ACHN (cell line): ENCODE measurements around the gene TAB2.

Experiments used
- DNase-seq: peaks from one replicate; pipeline ENCODE4 v3.0.0-alpha.2; 2015
- in situ Hi-C: cut with HindIII; loops from 2 replicates; pipeline ENCODE4 v1.10.0; 2017; ENCODE audit warnings: low sequenced_read_pairs, low pct_ligation_motif_present, low pct_unique_long_range_greater_than_20kb

Gene TAB2

DNA sequence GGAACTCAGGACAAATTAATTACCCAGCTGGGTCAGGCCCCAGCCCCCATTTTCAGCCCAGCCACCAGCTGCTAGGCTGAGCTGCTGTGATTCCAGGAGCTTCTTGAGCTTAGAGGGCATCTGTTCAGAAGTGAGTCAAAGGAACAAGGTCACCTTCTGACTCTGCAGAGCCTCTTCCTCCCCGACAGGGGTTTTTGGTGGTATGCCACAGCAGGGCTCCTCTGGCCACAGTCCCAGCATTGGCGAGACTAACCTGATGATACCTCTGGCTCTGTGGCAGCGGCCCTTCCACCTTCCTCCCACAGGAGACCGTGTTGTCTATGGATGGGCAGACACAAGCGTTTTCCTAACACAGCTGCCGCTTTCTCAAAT lies 127.6 kb downstream of the TAB2 start:
- DNase-seq: no peak
- in situ Hi-C loops: loop anchor here (25.0 kb wide), 1 partner anchor 358 kb away; no protein-coding TSS in a partner anchor

DNA sequence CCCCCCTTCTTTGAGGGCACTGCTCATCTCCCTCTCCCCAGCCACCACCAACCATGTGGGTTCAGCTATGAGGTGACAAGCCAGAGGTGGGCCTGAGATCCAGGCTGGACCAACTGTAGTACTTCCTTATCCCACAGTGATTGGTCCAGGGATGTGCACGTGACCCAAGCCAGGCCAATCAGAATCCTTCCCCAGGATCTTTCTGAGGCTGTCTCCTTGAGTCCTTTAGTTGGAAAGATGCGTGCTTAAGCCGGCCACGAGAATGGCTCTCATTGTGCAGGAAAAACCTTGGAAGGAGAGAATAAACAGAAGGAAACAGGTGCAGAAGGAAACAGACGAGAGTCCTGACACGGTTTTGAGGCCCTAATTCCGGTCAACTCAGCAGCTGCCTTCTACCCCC lies 128.1 kb downstream of the TAB2 start:
- DNase-seq: no peak
- in situ Hi-C loops: loop anchor here (25.0 kb wide), 1 partner anchor 358 kb away; no protein-coding TSS in a partner anchor

DNA sequence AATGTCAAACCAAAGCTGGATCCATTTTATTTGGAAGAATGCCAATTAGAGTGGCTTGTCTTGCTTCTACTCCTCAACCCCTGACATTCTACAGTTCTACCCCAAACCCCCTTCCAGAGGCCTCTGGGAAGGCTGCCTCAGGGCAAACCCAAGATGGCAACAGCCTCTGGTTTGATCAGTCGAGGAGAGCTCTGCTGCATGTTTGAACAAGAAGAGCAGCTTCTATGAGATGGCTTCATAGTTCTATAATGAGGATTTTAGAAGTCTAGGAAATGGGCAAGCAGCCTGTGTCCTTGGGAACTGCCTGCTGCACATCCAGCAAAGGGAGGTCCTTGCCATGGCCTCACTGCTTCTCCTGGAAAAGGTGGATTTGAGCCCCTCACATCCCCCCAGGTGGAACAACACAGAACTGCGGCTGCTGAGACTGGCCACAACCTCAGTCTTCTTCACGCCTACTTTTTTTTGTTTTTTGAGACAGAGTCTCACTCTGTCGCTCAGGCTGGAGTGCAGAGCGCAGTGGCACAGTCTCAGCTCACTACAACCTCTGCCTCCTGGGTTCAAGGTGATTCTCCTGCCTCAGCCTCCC lies 129.4 kb downstream of the TAB2 start:
- in situ Hi-C loops: loop anchor here (25.0 kb wide), 1 partner anchor 360 kb away; no protein-coding TSS in a partner anchor
- no peak for DNase-seq

DNA sequence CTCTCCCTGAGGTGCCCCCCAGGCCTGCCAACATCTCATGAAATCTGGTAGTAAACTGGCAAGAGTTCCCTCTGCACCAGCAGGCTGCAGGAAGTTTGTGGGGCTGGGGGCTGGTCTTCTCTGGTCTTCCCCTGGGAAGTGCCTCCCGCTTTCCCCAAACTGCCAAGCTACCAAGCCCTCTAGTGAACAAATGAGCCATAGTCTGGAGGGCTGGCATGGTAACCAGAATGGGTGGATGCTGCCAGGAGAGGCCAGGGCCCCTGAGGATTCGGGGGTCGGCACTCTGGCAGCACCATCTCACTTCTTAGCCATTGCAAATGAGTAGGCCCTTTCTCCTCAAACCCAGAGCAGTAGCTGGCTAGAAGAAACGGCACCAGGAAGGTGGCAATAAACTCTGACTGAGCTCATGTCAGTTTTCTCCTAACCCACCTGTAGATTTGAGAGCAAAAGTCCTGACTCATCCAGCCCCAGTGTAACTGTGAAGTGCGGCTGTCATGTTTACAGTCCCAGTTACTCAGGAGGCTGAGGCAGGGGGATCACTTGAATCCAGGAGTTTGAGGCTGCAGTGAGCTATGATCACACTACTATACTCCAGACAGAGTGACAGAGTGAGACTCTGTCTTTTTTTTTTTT lies 131.4 kb downstream of the TAB2 start:
- no peak for DNase-seq
- in situ Hi-C loops: loop anchor here (25.0 kb wide), 1 partner anchor 362 kb away; no protein-coding TSS in a partner anchor

DNA sequence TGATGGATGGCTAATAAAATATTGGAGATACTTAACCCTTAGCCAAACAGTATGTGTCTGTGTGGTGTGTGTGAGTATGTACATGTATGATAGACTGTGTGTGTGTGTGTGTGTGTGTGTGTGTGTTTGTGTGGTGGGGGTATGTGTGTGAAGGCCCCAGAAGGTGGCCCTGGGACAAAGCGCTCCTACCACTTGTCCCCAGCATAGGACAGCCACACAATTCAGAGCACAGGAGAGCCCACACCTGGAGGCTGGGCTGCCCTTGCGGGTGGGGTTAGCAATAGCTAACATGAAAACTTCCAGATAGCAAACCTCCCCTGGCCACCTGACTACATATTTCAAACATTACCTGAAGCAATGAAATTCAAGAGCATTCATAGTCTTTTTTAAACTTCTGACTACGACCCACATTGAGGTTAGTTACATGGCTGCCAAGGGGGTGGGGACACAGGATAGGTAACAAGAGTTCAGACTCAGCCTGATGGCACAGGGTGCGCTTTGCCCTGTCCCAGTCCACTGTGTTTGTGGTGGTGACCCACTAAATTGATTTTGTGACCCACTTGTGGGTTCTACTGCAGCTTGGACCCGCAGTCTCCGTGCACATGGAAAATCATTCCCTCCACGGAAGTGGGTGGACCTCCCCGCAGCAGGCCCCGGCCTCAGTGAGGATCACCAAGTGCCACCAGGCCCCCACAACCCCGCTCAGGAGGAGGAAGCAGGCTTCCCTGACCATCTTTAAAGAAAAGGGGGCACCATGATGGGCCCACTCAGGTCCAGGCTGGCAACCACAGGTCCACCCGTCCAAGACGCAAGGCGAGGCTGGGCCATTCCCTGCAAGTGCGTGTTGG lies 132.5 kb downstream of the TAB2 start:
- DNase-seq: no peak
- in situ Hi-C loops: loop anchor here (25.0 kb wide), 1 partner anchor 363 kb away; no protein-coding TSS in a partner anchor

DNA sequence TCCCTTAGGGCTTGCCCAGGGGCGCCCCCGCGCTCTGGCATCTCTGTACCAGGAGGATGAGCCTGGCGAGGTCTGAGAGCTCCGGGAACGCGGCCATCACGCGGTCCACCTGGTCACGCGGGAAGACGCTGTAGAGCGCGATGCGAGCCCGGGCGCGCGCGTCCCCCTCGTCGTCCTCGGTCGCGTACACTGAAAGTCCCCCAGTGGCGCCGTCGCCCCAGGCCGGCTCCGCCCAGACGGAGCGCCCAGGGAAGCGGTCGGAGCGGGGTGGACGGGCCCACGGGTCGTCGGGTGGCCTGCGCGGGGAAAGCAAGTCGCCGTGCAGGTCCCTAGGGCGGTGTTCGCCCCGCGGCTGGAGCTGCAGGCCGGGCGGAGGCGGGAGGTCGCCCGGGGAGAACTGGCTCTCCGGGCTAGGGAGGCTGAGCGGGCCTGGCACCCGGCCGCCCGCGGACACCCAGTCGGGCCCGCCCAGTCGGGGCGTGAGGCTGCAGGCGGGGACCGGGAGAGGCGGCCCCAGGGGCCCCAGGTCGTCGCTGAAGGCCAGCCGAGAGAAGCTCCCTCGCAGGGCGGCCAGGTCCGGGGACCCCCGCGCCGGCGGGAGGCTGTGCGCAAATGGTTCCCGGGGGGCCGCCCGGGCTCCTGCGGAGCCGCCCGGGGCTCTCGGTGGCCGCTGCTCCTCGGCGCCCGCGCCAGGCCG lies 133.3 kb downstream of the TAB2 start:
- in situ Hi-C loops: no loop called here

DNA sequence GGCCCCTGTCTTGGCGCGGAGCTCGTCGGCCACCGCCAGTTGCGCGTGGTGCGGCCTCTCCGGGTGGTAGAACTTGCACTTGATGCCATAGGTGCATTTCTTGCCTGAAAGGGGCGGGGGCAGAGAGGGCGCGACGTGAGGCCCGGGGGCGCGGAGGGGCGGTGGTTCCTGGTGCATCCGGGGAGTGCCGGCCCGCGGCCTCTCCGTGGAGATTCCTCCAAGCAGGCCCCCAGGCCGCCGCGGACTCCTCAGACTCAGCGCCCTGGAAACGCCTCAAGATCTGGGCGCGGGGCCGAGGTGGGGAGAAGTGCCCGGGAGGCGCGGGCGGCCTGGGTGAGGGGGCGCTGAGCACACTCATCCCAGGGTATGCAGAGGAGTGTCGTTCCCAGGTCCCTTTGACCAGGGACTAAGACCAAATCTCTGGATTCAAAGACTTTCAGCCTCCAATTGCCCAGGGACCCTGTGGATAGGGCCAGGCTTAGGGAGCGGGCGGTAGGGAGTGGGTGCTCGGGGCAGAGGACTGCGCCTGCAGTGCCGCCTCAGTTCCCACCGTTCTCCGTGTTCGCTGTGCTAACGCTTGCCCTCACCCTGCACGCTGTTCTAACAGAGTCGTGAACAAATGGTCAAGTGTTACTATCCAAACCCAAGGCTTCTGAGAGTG lies 134.0 kb downstream of the TAB2 start:
- in situ Hi-C loops: no loop called here
- DNase-seq: no peak

More for the DNA sequence above, 133.3 kb downstream of the TAB2 start:
- no peak for DNase-seq

- in situ Hi-C loops: no loop called here
Measured at GRCh38 chr6:149452037-149452939, 134.8 kb downstream of the TAB2 start.

GRCh38 chr6:149453597-149454345 lies 136.3 kb downstream of the TAB2 start:
- DNase-seq: no peak
- in situ Hi-C loops: no loop called here

More at GRCh38 chr6:149452037-149452939, 134.8 kb downstream of the TAB2 start:
- no peak for DNase-seq

- peak; percentile 84 for DNase-seq
- in situ Hi-C loops: no loop called here
Measured at GRCh38 chr6:149454346-149454848, 136.9 kb downstream of the TAB2 start.

- in situ Hi-C loops: no loop called here
- no peak for DNase-seq
Measured at GRCh38 chr6:149455031-149455732, 137.7 kb downstream of the TAB2 start.

DNA sequence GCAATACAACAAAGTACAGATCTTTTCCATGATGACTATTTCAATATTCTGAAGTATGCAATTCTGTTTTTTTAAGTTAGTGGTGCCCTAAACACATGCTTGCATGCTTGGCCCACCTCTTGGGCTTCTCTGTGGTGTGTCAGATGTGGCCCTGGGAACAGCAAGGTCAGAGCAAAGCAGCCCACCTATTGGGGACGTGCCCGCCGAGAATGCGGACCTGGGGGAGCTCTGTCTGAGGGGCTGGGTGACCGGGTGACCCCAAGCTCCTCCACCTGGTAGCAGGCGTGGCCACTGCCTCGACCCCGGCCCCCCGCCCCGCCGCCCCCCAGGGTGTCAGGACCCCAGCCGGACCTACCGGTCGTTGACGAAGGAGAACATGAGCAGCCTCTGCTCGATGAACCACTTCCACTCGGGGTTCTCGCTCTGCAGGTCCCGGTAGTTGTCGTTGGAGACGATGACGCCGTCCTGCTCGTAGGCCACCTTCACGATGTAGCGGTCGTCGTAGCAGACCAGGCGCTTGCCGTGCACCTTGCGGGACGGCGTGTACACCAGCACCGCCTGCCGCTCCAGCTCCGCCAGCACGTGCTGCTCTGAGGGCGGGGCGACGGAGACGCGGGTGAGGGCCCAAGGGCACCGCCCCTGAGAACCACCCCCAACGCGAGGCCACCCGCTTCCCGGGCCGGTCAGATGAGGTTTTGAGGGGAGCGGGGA lies 139.0 kb downstream of the TAB2 start:
- in situ Hi-C loops: no loop called here
- DNase-seq: no peak

- in situ Hi-C loops: no loop called here
- DNase-seq: no peak
Measured at GRCh38 chr6:149457316-149457884, 139.9 kb downstream of the TAB2 start.

- no peak for DNase-seq
- in situ Hi-C loops: no loop called here
Measured at GRCh38 chr6:149458196-149458595, 140.7 kb downstream of the TAB2 start.

- in situ Hi-C loops: no loop called here
- no peak for DNase-seq
Measured at GRCh38 chr6:149458806-149459205, 141.3 kb downstream of the TAB2 start.
